Natural killer cell treated with Interleukin-12 subunit alpha and Interleukin-12 subunit beta and Interleukin-15 and Interleukin-18, amount 100 ng/mL, for 72 hours (primary cell): ENCODE data around the gene DHX57. TPM values are rescaled to one million over a fixed set of nuclear protein-coding genes. Genes with fewer than 3 reads are reported as not detected.
"Not testable (repeated sequence)": the region's sequence is repeated elsewhere in the genome, so short reads cannot be mapped to it uniquely, and the experiment has no call there.

Experiments
- ATAC-seq, 2 donors: fragments of 150-1000 bp; cut with Tn5 transposase in 1 of 2; sonication (Bioruptor Pico), chemical (Tn5 transposase) in 1 of 2; 2 replicates each; pipeline ENCODE4 v1.10.0; 2021
- DNase-seq: peaks from one replicate; pipeline ENCODE4 v3.0.0; 2022; ENCODE audit warnings: low spot score
- H3K27ac Mint-ChIP-seq, 2 donors: 1 replicate in 1 of 2; 2 replicates in 1 of 2; pipeline ENCODE4 v1.8.0; 2022; ENCODE audit warnings: mixed read lengths in 2 of 2, mild to moderate bottlenecking in 1 of 2, moderate library complexity in 1 of 2
- H3K27me3 Mint-ChIP-seq, 2 donors: 1 replicate in 1 of 2; 2 replicates in 1 of 2; pipeline ENCODE4 v1.8.0; 2022; ENCODE audit warnings: mixed read lengths in 2 of 2
- H3K36me3 Mint-ChIP-seq: one replicate; pipeline ENCODE4 v1.8.0; 2022; ENCODE audit warnings: mixed read lengths
- H3K4me1 Mint-ChIP-seq, 2 donors: 1 replicate in 1 of 2; 2 replicates in 1 of 2; pipeline ENCODE4 v1.8.0; 2022; ENCODE audit warnings: low read depth in 2 of 2, mixed read lengths in 2 of 2, mild to moderate bottlenecking in 1 of 2
- H3K4me3 Mint-ChIP-seq: one replicate; pipeline ENCODE4 v1.8.0; 2022; ENCODE audit warnings: mixed read lengths
- H3K9me3 Mint-ChIP-seq: 2 replicates; pipeline ENCODE4 v1.8.0; 2022; ENCODE audit warnings: mixed read lengths
- total RNA-seq, 2 donors: library from RNA; stranded (reverse); gene quantifications; one replicate each; pipeline ENCODE4 v1.2.3, GENCODE V29; 2022

Gene DHX57
- total RNA-seq, 2 donors from 2014 or later: 17.5 to 37.7 TPM

- H3K27ac Mint-ChIP-seq: no peak overlapping the region
- peaks cover 15% of the 10 kb centered on the region for H3K36me3 Mint-ChIP-seq
- no peaks in the 10 kb centered on the region for H3K4me1 Mint-ChIP-seq
- DNase-seq (no peak), ATAC-seq (no peak)
- H3K4me3 Mint-ChIP-seq: no peak overlapping the region
- no peaks in the 10 kb centered on the region for H3K9me3 Mint-ChIP-seq
- H3K27me3 Mint-ChIP-seq: no peaks in the 10 kb centered on the region
Observed at GRCh38 chr2:38835015-38835601, 40.6 kb downstream of the DHX57 start.

GRCh38 chr2:38830526-38831159 is 45.1 kb downstream of the DHX57 start:
- H3K4me3 Mint-ChIP-seq: no peak overlapping the region
- no peak for ATAC-seq
- DNase-seq: no peak
- no peaks in the 10 kb centered on the region for H3K27me3 Mint-ChIP-seq
- H3K36me3 Mint-ChIP-seq: peaks cover 14% of the 10 kb centered on the region
- no peaks in the 10 kb centered on the region for H3K9me3 Mint-ChIP-seq
- no peak overlapping the region for H3K27ac Mint-ChIP-seq
- H3K4me1 Mint-ChIP-seq: peaks cover 4 to 7% of the 10 kb centered on the region in 2 donors

GRCh38 chr2:38829971-38830370 is 45.8 kb downstream of the DHX57 start:
- H3K27me3 Mint-ChIP-seq: no peaks in the 10 kb centered on the region
- H3K4me3 Mint-ChIP-seq: no peak overlapping the region
- H3K9me3 Mint-ChIP-seq: no peaks in the 10 kb centered on the region
- no peak for DNase-seq
- no peak for ATAC-seq
- H3K4me1 Mint-ChIP-seq: peaks cover 4 to 7% of the 10 kb centered on the region in 2 donors
- H3K27ac Mint-ChIP-seq: no peak overlapping the region
- H3K36me3 Mint-ChIP-seq: peaks cover 11% of the 10 kb centered on the region

GRCh38 chr2:38828460-38828859 is 47.3 kb downstream of the DHX57 start:
- H3K27ac Mint-ChIP-seq: no peak overlapping the region
- no peaks in the 10 kb centered on the region for H3K27me3 Mint-ChIP-seq
- DNase-seq (no peak), ATAC-seq (no peak)
- H3K36me3 Mint-ChIP-seq: peaks cover 13% of the 10 kb centered on the region
- H3K4me3 Mint-ChIP-seq: no peak overlapping the region
- H3K9me3 Mint-ChIP-seq: no peaks in the 10 kb centered on the region
- H3K4me1 Mint-ChIP-seq: peaks cover 4 to 7% of the 10 kb centered on the region in 2 donors

GRCh38 chr2:38827539-38828145 is 48.1 kb downstream of the DHX57 start:
- Mint-ChIP-seq H3K27ac (peak overlapping the region; percentile 21 to 65), H3K36me3 (peaks cover 17% of the 10 kb centered on the region)
- not testable (repeated sequence) for DNase-seq, H3K4me3 Mint-ChIP-seq, H3K4me1 Mint-ChIP-seq, H3K27me3 Mint-ChIP-seq, H3K9me3 Mint-ChIP-seq
- peak; percentile 66 to 68 for ATAC-seq

GRCh38 chr2:38825956-38826355 is 49.8 kb downstream of the DHX57 start:
- Mint-ChIP-seq H3K4me3 (no peak overlapping the region), H3K4me1 (peaks cover 4 to 7% of the 10 kb centered on the region in 2 donors), H3K27me3 (no peaks in the 10 kb centered on the region), H3K27ac (no peak overlapping the region), H3K9me3 (no peaks in the 10 kb centered on the region), H3K36me3 (peaks cover 23% of the 10 kb centered on the region)
- DNase-seq (no peak), ATAC-seq (no peak)

- H3K4me3 Mint-ChIP-seq: no peak overlapping the region
- no peaks in the 10 kb centered on the region for H3K27me3 Mint-ChIP-seq
- H3K9me3 Mint-ChIP-seq: no peaks in the 10 kb centered on the region
- no peak for DNase-seq
- H3K27ac Mint-ChIP-seq: no peak overlapping the region
- no peak for ATAC-seq
- peaks cover 25% of the 10 kb centered on the region for H3K36me3 Mint-ChIP-seq
- peaks cover 4 to 7% of the 10 kb centered on the region in 2 donors for H3K4me1 Mint-ChIP-seq
Observed at GRCh38 chr2:38824906-38825305, 50.8 kb downstream of the DHX57 start.

- no peak overlapping the region for H3K27ac Mint-ChIP-seq
- H3K9me3 Mint-ChIP-seq: no peaks in the 10 kb centered on the region
- H3K36me3 Mint-ChIP-seq: peaks cover 32% of the 10 kb centered on the region
- no peak for DNase-seq
- H3K27me3 Mint-ChIP-seq: no peaks in the 10 kb centered on the region
- H3K4me1 Mint-ChIP-seq: peaks cover 4 to 7% of the 10 kb centered on the region in 2 donors
- H3K4me3 Mint-ChIP-seq: no peak overlapping the region
- ATAC-seq: no peak
Observed at GRCh38 chr2:38823386-38823785, 52.3 kb downstream of the DHX57 start.

GRCh38 chr2:38818565-38818964 is 57.2 kb downstream of the DHX57 start:
- no peaks in the 10 kb centered on the region for H3K27me3 Mint-ChIP-seq
- H3K4me1 Mint-ChIP-seq: no peaks in the 10 kb centered on the region
- H3K27ac Mint-ChIP-seq: no peak overlapping the region
- H3K4me3 Mint-ChIP-seq: no peak overlapping the region
- DNase-seq (no peak), ATAC-seq (no peak)
- peaks cover 20% of the 10 kb centered on the region for H3K36me3 Mint-ChIP-seq
- no peaks in the 10 kb centered on the region for H3K9me3 Mint-ChIP-seq

GRCh38 chr2:38815936-38816335 is 59.8 kb downstream of the DHX57 start:
- ATAC-seq (no peak), DNase-seq (no peak)
- H3K27ac Mint-ChIP-seq: no peak overlapping the region
- no peak overlapping the region for H3K4me3 Mint-ChIP-seq
- H3K36me3 Mint-ChIP-seq: peaks cover 9% of the 10 kb centered on the region
- no peaks in the 10 kb centered on the region for H3K4me1 Mint-ChIP-seq
- H3K27me3 Mint-ChIP-seq: no peaks in the 10 kb centered on the region
- H3K9me3 Mint-ChIP-seq: no peaks in the 10 kb centered on the region

GRCh38 chr2:38810488-38810887 is 65.2 kb downstream of the DHX57 start:
- H3K9me3 Mint-ChIP-seq: no peaks in the 10 kb centered on the region
- H3K36me3 Mint-ChIP-seq: no peaks in the 10 kb centered on the region

GRCh38 chr2:38808677-38809076 is 67.1 kb downstream of the DHX57 start:
- Mint-ChIP-seq H3K4me3 (no peak overlapping the region), H3K4me1 (no peaks in the 10 kb centered on the region), H3K36me3 (no peaks in the 10 kb centered on the region), H3K27me3 (no peaks in the 10 kb centered on the region), H3K27ac (no peak overlapping the region), H3K9me3 (no peaks in the 10 kb centered on the region)
- ATAC-seq (no peak), DNase-seq (no peak)

More at GRCh38 chr2:38810488-38810887, 65.2 kb downstream of the DHX57 start:
- Mint-ChIP-seq H3K27ac (no peak overlapping the region), H3K27me3 (no peaks in the 10 kb centered on the region), H3K4me3 (no peak overlapping the region), H3K4me1 (no peaks in the 10 kb centered on the region)
- DNase-seq: no peak
- ATAC-seq: no peak

GRCh38 chr2:38806733-38807059 is 69.0 kb downstream of the DHX57 start:
- H3K4me1 Mint-ChIP-seq: no peaks in the 10 kb centered on the region
- no peak for ATAC-seq
- no peaks in the 10 kb centered on the region for H3K9me3 Mint-ChIP-seq

GRCh38 chr2:38806015-38806732 is 69.6 kb downstream of the DHX57 start:
- no peak overlapping the region for H3K4me3 Mint-ChIP-seq
- H3K27ac Mint-ChIP-seq: no peak overlapping the region
- no peaks in the 10 kb centered on the region for H3K27me3 Mint-ChIP-seq
- peaks cover 5% of the 10 kb centered on the region for H3K36me3 Mint-ChIP-seq
- H3K9me3 Mint-ChIP-seq: no peaks in the 10 kb centered on the region
- no peak for DNase-seq
- peak in 1 of 2 donors; percentile 54 for ATAC-seq
- no peaks in the 10 kb centered on the region for H3K4me1 Mint-ChIP-seq

More at GRCh38 chr2:38806733-38807059, 69.0 kb downstream of the DHX57 start:
- Mint-ChIP-seq H3K27ac (no peak overlapping the region), H3K27me3 (no peaks in the 10 kb centered on the region), H3K4me3 (no peak overlapping the region), H3K36me3 (peaks cover 5% of the 10 kb centered on the region)
- DNase-seq: no peak
